GM10266 (cell line): ENCODE measurements around the gene C8A.

Experiments used
- DNase-seq: peaks from one replicate; pipeline ENCODE4 v3.0.0; 2012; ENCODE audit errors: extremely low spot score
- CTCF ChIP-seq: IDR thresholded peaks from 2 replicates; pipeline ENCODE4 v1.5.1; 2012; ENCODE audit warnings: mild to moderate bottlenecking, low read depth; ENCODE audit not compliant: control insufficient read depth, insufficient read depth; ENCODE audit errors: missing control alignments

Gene C8A

GRCh38 chr1:56939209-56939608 lies 84.6 kb downstream of the C8A start:
- TF ChIP-seq CTCF: no peak
- DNase-seq: no peak

GRCh38 chr1:56940039-56940438 lies 85.4 kb downstream of the C8A start:
- DNase-seq: no peak
- TF ChIP-seq CTCF: no peak

- DNase-seq: no peak
- TF ChIP-seq CTCF: no peak
These were observed 93.9 kb downstream of the C8A start for GRCh38 chr1:56948403-56949023.

- DNase-seq: no peak
- no peak for TF ChIP-seq CTCF
These were observed 97.9 kb downstream of the C8A start for GRCh38 chr1:56952501-56952900.

GRCh38 chr1:56953386-56953785 lies 98.8 kb downstream of the C8A start:
- TF ChIP-seq CTCF: no peak

GRCh38 chr1:56954664-56955063 lies 100.1 kb downstream of the C8A start:
- no peak for TF ChIP-seq CTCF
- DNase-seq: no peak

More at GRCh38 chr1:56953386-56953785, 98.8 kb downstream of the C8A start:
- no peak for DNase-seq

- TF ChIP-seq CTCF: no peak
These were observed 103.3 kb downstream of the C8A start for GRCh38 chr1:56957931-56958330.

More at GRCh38 chr1:56957931-56958330, 103.3 kb downstream of the C8A start:
- DNase-seq: no peak
